NB4 (cell line): ENCODE measurements around the gene SLIT1.
"Not testable (repeated sequence)": the region's sequence is repeated elsewhere in the genome, so short reads cannot be mapped to it uniquely, and the experiment has no call there.

Experiments
- DNase-seq: peaks from one replicate; pipeline ENCODE4 v3.0.0; 2010; ENCODE audit warnings: low read depth
- H3K4me3 ChIP-seq: one replicate; pipeline ENCODE4 v1.5.1; 2011; ENCODE audit warnings: mild to moderate bottlenecking, low read depth, low read length, moderate library complexity
- CTCF ChIP-seq: IDR thresholded peaks from one replicate; pipeline ENCODE4 v1.5.1; 2012; ENCODE audit warnings: low read depth, low read length
- MYC ChIP-seq: IDR thresholded peaks from 2 replicates; pipeline ENCODE4 v1.6.1; 2011; ENCODE audit warnings: low read depth, low read length
- POLR2A ChIP-seq: IDR thresholded peaks from 2 replicates; pipeline ENCODE4 v1.6.1; 2011; ENCODE audit warnings: mild to moderate bottlenecking; ENCODE audit not compliant: insufficient read length; ENCODE audit errors: extremely low read depth
- TF ChIP-seq, protein P1 (sequence below): IDR thresholded peaks from 2 replicates; pipeline ENCODE4 v1.6.1; 2011; ENCODE audit warnings: low read depth, low read length

The SLIT1 gene

GRCh38 chr10:97090035-97090434, 95.7 kb downstream of the SLIT1 start:
- DNase-seq: no peak
- TF ChIP-seq, protein P1, sequence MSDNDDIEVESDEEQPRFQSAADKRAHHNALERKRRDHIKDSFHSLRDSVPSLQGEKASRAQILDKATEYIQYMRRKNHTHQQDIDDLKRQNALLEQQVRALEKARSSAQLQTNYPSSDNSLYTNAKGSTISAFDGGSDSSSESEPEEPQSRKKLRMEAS: no peak
- TF ChIP-seq POLR2A (no peak), CTCF (no peak), MYC (no peak)
- H3K4me3 ChIP-seq: no peak overlapping the region

- TF ChIP-seq MYC: no peak
- TF ChIP-seq POLR2A: no peak
- TF ChIP-seq, protein P1: no peak
- no peak for TF ChIP-seq CTCF
- no peak for DNase-seq
- H3K4me3 ChIP-seq: no peak overlapping the region
Measured at GRCh38 chr10:97089209-97089870, 96.4 kb downstream of the SLIT1 start.

DNA sequence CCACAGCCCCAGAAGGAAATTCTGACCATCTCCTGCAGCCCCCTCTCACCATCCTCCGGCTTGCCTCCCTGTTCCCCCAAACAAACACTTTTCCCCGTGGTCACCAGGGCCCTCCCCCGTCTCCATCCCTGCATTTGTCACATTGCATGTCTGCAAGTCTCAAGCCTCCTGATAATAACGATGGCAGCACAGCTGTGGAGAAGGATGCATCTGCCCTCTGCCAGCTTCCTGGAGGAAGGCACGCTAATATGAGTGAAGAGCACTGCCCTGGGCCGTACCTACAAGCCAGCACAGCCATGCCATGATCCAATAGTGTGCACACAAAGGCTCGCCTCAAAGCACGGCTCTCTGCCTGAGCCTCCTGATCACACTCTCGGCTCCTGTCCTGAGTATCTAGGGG, 98.5 kb downstream of the SLIT1 start:
- TF ChIP-seq POLR2A (no peak), CTCF (no peak), MYC (no peak)
- TF ChIP-seq, protein P1: no peak

GRCh38 chr10:97086530-97086929, 99.2 kb downstream of the SLIT1 start:
- DNase-seq: no peak
- no peak overlapping the region for H3K4me3 ChIP-seq
- TF ChIP-seq MYC: no peak
- TF ChIP-seq, protein P1: no peak
- no peak for TF ChIP-seq CTCF

More for the DNA sequence above, 98.5 kb downstream of the SLIT1 start:
- no peak overlapping the region for H3K4me3 ChIP-seq
- no peak for DNase-seq

- TF ChIP-seq CTCF (no peak), MYC (no peak), POLR2A (no peak)
- TF ChIP-seq, protein P1: no peak
- H3K4me3 ChIP-seq: no peak overlapping the region
- no peak for DNase-seq
Measured at GRCh38 chr10:97083228-97083829, 102.4 kb downstream of the SLIT1 start.

GRCh38 chr10:97082575-97082974, 103.2 kb downstream of the SLIT1 start:
- not testable (repeated sequence) for DNase-seq, H3K4me3 ChIP-seq
